ENCODE results near the gene CAPSL.
A peak's percentile ranks its signal among the peaks of the same experiment; 100 is the strongest.

Gene CAPSL

DNA sequence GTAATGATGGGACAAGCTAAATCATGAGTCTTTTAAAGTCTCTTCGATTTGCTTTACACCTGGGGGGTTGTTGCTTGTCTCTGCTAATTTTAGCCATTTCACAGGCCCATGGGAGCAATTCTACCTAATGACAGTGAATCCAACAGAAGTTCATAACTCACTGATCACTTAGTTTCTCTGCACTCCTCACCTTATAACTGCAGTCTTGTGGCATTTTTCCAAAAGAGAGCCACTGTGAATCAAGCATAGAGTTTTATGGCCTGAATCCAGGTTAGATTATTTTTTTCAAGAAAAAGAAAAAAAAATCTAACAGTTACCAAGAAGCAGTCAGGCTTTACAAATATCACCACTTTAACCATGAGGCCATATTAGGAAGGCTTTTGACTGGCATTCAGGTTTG lies 83.2 kb downstream of the CAPSL start:
- DNase-seq (ENCODE audit: low read depth) = peak; percentile 45
- TF ChIP-seq CTCF (conservative IDR thresholded peaks at IDR 0.05; ENCODE audit: low read depth, low read length) = no peak
- no peak overlapping the region for H3K4me3 ChIP-seq (ENCODE audit: low read length)
